Stomach (tissue), 4 donors: ENCODE measurements around the gene STK32C.

Experiments used
- CTCF ChIP-seq, 7 experiments: fragments of 450-650 bp in 4 of 7; fragments of 200-600 bp in 3 of 7; sonication (generic) in 3 of 7; IDR thresholded peaks; one replicate each; pipeline ENCODE4 v1.5.1; 2016 to 2019; ENCODE audit warnings: antibody characterized with exemption in 7 of 7, control low read depth in 2 of 7, mild to moderate bottlenecking in 1 of 7
- EP300 ChIP-seq: sonication (generic); formaldehyde crosslinking; IDR thresholded peaks from one replicate; pipeline ENCODE4 v1.6.1; 2017; ENCODE audit warnings: antibody characterized with exemption
- POLR2A ChIP-seq, 4 donors: fragments of 450-650 bp; IDR thresholded peaks; one replicate each; pipeline ENCODE4 v1.6.1; 2016; ENCODE audit warnings: antibody characterized with exemption in 4 of 4, control low read depth in 2 of 4, mild to moderate bottlenecking in 1 of 4, moderate library complexity in 1 of 4
- POLR2AphosphoS5 ChIP-seq, 3 donors: sonication (generic); formaldehyde crosslinking; IDR thresholded peaks; one replicate each; pipeline ENCODE4 v1.6.1; 2016; ENCODE audit warnings: antibody characterized with exemption in 3 of 3

- no peak for TF ChIP-seq POLR2A (IDR thresholded peaks at IDR 0.05)
- TF ChIP-seq CTCF (IDR thresholded peaks at IDR 0.05), result no peak
- no peak for TF ChIP-seq POLR2AphosphoS5 (IDR thresholded peaks at IDR 0.05)
- no peak for TF ChIP-seq EP300
Observed at GRCh38 chr10:132297526-132297925, 10.2 kb downstream of the STK32C start.
